HG02870 (cell line): Measurements from ENCODE around the gene ATL2.

Experiments used
- ATAC-seq: cut with Tn5 transposase; IDR thresholded peaks from one replicate; pipeline ENCODE4 v1.9.1; 2021; ENCODE audit warnings: mild to moderate bottlenecking, moderate library complexity; ENCODE audit not compliant: unreplicated experiment

Gene ATL2

DNA sequence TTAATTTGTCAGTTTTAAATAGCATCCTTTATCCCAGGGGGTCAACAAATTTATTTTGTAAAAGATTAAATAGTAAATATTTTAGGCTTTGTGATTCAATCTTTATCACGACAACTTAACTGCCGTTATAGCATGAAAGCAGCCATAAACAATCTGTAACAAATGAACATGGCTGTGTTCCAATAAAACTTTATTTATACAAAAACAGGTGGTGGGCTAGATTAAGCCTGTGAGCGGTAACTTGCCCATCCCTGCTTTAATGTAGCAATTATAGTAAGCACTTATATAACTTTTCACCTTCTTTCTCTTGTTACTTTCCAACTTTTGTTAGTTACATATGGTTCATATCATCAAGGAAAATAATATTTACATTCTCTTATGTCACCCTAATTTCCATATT is 121.9 kb downstream of the ATL2 start:
- no peak for ATAC-seq

GRCh38 chr2:38254796-38255195 is 122.3 kb downstream of the ATL2 start:
- ATAC-seq: no peak

- no peak for ATAC-seq
Measured at GRCh38 chr2:38251940-38252339, 125.1 kb downstream of the ATL2 start.

DNA sequence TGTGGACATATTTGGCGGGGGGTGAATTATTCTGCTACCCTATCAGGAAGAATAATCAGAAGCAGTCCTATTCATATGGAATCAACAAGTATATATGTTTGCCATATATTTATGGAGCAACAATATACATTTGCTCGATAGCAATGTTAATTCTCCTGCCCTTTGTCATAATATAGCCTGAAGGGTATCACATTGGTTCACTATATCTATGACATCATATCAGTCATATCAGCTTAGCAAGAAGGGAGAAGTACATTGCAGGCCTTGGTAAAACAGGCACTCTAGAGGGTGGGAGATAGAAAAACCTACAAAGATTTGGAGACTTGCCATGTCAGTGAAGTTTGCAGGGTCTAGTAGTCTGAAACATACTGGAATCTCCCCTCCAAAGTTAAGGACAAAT is 128.4 kb downstream of the ATL2 start:
- no peak for ATAC-seq

DNA sequence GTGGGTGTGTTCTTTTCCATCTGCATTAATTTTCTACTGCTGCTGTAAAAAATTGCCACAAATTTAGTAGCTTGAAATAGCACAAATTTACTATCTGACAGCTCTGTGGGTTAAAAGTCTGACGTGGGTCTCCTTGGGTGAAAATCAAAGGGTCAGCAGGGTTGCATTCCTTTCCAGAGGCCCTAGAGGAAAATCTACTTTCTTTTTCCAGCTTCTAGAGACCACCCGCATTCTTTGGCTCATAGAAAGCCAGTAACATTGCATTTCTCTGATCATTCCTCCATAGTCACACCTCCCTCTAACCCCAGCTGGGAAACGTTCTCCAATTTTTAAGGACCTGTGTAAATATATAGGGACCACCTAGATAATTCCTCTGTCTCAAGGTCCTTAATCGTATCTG is 128.8 kb downstream of the ATL2 start:
- ATAC-seq: no peak

DNA sequence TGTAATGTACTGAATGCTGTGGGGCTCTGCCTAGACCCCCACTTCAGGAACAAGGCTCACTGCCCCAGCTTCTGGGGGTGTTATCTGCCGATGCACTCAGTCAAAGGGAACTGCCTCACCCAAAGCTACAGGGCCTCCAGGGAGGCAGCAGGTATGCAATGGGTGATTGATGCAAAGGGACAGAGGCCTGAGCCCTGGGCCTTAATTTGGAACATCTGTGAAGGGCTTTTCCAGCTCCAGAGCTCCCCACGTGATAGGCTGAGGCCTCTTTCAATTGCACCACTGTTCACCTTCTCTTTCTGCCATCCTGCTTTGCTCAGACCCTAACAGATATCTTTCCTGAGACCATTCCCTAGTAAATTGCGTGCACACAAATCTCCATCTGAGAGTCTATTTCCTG is 131.0 kb downstream of the ATL2 start:
- no peak for ATAC-seq

GRCh38 chr2:38245114-38245641 is 131.9 kb downstream of the ATL2 start:
- no peak for ATAC-seq

DNA sequence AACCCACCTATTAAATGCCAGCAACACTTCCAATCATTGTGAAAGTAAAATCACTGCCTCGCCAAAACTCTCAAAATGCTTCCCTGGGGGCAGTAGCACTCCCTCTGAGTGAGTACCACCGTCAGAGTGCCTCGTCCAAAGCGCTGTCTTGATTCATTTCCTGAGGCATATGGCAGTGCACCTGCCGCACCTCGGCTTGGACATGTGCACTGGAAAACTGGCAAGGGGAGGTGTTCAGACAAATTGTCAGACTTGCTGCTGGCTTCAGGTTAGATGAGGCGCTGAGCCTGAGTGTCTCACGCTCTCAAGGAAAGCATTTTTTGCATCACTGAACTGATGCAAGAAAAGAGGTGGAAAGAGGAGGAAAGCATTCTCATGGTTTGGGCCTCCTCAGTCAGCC is 132.8 kb downstream of the ATL2 start:
- no peak for ATAC-seq
